BE2C (cell line): ENCODE measurements around the gene LGALS3BP.

ENCODE experiments used
- DNase-seq: peaks from one replicate; pipeline ENCODE4 v3.0.0-alpha.2; 2020
- H3K27me3 ChIP-seq: fragments of 250-450 bp; sonication (Bioruptor Pico); 2 replicates; pipeline ENCODE4 v1.5.1; 2020; ENCODE audit warnings: mild to moderate bottlenecking
- H3K36me3 ChIP-seq: fragments of 250-450 bp; sonication (Bioruptor Pico); 2 replicates; pipeline ENCODE4 v1.5.1; 2020; ENCODE audit warnings: mild to moderate bottlenecking
- H3K4me1 ChIP-seq: fragments of 250-450 bp; sonication (Bioruptor Pico); 2 replicates; pipeline ENCODE4 v1.5.1; 2020
- H3K4me3 ChIP-seq: 2 replicates; pipeline ENCODE4 v1.5.1; 2011; ENCODE audit warnings: low read depth, low read length
- H3K9me3 ChIP-seq: fragments of 250-450 bp; sonication (Bioruptor Pico); 2 replicates; pipeline ENCODE4 v1.5.1; 2020
- TF ChIP-seq, protein P1 (sequence below): IDR thresholded peaks from 2 replicates; pipeline ENCODE4 v1.5.1; 2012; ENCODE audit warnings: mild to moderate bottlenecking, low read depth, low read length

The LGALS3BP gene

DNA sequence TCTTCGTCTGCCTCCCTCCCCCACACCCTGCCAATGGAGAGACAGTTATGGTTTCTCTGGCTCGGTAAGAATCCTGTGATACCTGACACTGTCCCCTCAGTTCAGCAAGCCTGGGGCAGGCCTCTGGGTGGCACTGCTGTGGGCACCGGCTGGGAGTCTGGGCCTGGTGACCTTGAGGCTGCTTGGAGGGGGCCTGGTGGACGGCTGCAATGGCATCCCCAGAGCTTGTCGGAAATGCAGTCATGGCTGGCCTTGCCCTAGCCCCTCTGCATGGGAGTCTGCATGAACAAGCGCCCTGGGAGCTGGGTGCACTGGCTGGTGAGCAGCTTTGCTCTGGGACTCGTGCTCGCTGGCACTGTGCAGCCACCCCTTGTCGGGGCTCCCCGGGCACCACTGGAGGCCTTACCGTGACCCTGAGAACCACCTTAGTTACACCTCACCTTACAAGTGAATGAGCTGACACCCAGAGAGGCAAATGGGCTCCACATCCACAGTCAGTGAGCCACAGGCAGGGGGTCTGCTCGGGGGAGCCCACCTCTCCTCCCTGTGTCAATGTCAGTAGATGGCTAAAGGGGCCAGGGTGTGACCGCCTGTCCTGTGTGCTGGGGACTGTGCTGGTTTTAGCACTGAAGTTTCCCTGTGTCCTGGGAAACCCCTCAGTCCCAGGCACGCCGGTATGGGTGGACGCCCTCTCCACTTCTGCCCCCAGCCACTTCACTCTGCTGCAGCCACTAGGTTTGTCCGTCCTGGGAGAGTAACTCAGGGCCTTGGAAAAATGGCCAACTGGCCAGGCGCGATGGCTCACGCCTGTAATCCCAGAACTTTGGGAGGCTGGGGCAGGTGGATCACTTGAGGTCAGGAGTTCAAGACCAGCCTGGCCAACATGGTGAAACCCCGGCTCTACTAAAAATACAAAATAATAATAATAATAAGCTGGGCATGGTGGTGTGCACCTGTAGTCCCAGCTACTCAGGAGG, 1.4 kb downstream of the LGALS3BP start:
- Histone ChIP-seq H3K9me3 (no peaks in the 10 kb centered on the region), H3K27me3 (no peaks in the 10 kb centered on the region), H3K4me1 (peaks cover 31% of the 10 kb centered on the region), H3K4me3 (peak overlapping the region; percentile 76), H3K36me3 (peaks cover 32% of the 10 kb centered on the region)
- DNase-seq = no peak
- TF ChIP-seq, protein P1, sequence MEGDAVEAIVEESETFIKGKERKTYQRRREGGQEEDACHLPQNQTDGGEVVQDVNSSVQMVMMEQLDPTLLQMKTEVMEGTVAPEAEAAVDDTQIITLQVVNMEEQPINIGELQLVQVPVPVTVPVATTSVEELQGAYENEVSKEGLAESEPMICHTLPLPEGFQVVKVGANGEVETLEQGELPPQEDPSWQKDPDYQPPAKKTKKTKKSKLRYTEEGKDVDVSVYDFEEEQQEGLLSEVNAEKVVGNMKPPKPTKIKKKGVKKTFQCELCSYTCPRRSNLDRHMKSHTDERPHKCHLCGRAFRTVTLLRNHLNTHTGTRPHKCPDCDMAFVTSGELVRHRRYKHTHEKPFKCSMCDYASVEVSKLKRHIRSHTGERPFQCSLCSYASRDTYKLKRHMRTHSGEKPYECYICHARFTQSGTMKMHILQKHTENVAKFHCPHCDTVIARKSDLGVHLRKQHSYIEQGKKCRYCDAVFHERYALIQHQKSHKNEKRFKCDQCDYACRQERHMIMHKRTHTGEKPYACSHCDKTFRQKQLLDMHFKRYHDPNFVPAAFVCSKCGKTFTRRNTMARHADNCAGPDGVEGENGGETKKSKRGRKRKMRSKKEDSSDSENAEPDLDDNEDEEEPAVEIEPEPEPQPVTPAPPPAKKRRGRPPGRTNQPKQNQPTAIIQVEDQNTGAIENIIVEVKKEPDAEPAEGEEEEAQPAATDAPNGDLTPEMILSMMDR = peak; percentile 16; the same call in 1 of the 2 replicates

DNA sequence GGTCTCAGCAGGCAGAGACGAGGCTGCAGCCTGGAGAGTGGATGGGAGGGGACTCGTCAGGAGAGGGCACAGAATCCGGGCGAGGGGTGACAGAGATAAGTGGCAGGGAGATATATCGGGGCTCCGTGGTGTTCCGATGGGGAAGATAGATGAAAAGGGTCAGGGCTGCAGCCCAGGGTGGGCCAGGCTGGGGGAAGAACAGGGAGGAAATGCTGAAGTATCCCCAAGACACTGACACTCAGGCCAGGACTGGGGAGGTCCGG, 2.1 kb downstream of the LGALS3BP start:
- peaks cover 31% of the 10 kb centered on the region for H3K4me1 ChIP-seq
- TF ChIP-seq, protein P1 = no peak
- DNase-seq = no peak
- peaks cover 35% of the 10 kb centered on the region for H3K36me3 ChIP-seq
- no peaks in the 10 kb centered on the region for H3K9me3 ChIP-seq
- no peaks in the 10 kb centered on the region for H3K27me3 ChIP-seq
- peak overlapping the region; percentile 76 for H3K4me3 ChIP-seq

DNA sequence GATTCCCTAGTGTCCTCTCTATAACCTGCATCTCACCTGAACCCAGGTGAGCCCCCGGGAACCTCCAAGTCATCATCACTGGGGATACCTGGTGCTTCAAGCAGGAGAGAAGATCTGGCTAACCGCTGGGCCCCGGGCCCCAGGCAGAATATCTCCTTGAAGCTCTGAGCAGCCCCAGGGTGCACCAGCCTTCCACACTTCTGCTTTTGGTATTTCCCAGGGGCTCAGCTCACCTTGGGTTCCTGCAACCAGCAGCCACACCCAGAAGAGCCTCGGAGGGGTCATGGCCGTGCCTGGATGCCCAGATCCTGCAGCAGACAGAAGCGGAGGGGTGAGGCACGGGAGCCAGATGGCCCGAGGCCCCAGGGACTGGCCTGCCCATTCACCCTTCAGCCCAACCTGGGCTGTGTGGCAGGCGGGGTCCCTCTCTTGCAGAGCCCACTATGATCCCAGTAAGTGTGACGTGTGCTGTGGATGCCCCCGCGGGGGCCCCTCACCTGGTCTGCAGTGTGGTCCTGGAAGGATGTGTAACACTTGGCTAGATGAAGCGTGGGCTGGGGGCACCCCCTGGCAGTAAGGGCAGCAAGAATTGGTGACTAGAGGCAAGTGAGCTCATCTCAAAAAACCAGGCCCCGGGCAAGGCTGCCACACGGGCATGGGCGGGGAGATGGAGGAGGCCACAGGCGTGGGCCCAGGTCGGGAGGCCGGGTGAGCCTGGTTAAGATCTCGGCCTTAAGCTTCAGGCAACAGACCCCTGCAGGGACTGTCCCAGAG, 2.6 kb downstream of the LGALS3BP start:
- peaks cover 40% of the 10 kb centered on the region for H3K36me3 ChIP-seq

DNA sequence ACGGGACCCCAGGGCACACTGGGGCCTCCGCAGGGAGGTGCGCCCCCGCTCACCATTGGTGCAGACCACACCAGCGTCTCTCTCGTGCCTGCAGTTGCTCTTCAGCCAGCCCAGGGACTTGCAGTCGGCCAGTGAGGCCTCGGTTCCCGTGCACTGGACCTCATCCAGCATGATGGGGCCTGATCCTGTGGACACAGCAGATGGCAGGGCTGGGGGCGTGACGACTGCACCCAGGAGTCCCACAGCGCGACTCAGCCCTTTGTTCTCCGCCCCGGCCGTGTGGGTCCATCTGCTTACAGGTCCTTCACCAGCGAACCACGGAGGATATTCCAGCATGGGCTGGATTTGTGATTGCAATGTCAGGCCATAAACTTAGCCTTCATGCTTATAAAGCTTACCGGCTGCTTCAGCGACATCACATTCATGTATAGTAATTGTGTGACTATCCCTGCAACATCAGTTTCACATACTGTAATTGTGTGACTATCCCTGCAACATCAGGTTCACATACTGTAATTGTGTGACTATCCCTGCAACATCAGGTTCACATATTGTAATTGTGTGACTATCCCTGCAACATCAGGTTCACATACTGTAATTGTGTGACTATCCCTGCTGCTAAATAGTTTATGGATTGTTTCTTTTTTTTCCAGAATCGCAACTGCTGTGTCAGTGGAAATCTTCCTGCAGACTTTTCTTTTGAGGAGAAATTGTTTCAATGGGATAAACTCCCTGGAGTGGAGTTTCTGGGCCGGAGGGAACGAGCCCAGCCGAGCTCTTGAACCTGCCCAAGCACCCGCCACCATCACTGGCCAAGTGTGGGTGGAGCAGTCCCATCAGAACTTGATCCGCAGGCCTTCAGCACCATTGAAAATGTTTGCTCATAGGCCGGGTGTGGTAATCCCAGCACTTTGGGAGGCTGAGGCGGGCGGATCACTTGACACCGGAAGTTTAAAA, 4.8 kb downstream of the LGALS3BP start:
- DNase-seq = peak; percentile 52

More for the DNA sequence above, 2.6 kb downstream of the LGALS3BP start:
- Histone ChIP-seq H3K4me3 (peak overlapping the region; percentile 76), H3K9me3 (no peaks in the 10 kb centered on the region), H3K27me3 (no peaks in the 10 kb centered on the region), H3K4me1 (peaks cover 31% of the 10 kb centered on the region)
- no peak for DNase-seq
- TF ChIP-seq, protein P1 = no peak

DNA sequence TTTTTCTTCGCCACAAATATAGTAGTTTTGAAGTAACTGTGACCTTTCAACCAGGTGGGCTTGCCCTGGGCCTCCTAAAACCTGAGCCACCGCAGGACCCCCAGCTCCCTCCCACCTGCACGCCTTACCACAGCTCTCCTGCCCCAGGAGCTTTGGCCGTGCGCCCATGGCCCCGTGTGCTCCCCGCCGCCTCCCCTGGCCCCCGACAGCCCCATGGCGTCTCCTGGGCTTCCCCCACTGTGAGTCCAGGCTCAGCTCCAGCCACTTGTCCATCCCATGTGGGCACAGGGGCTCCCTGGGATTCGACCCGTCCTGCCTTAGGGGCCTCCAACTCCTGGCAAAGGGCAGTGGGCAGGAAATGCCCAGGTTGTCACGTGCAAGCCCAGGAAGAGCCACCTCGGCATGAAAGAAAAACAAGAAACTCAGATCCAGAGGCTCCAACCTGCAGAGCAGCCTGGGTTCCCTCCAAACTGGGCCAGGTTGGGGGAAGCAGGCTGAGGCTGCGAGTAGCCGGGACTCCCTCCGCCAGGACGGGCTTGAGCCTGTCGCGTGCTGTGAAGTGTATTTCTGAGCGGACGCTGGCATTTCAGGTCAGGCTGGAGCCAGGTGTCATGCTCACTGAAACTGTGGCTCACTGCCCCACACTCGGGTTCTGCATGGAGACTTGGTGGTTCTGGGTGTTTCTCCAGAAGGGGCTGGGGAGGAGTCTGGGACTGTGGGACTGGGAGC, 5.8 kb downstream of the LGALS3BP start:
- Histone ChIP-seq H3K4me1 (peaks cover 29% of the 10 kb centered on the region), H3K4me3 (no peak overlapping the region), H3K27me3 (no peaks in the 10 kb centered on the region), H3K9me3 (no peaks in the 10 kb centered on the region), H3K36me3 (peaks cover 65% of the 10 kb centered on the region)
- DNase-seq = no peak
- TF ChIP-seq, protein P1 = no peak

More for the DNA sequence above, 4.8 kb downstream of the LGALS3BP start:
- peaks cover 29% of the 10 kb centered on the region for H3K4me1 ChIP-seq
- H3K27me3 ChIP-seq = no peaks in the 10 kb centered on the region
- no peak overlapping the region for H3K4me3 ChIP-seq
- H3K9me3 ChIP-seq = no peaks in the 10 kb centered on the region
- TF ChIP-seq, protein P1 = no peak
- peaks cover 62% of the 10 kb centered on the region for H3K36me3 ChIP-seq
